ENCODE data around the gene TENM4. TPM values are rescaled to one million over a fixed set of nuclear protein-coding genes. Genes with fewer than 3 reads are reported as not detected.
"Not testable (repeated sequence)": the region's sequence is repeated elsewhere in the genome, so short reads cannot be mapped to it uniquely, and the experiment has no call there.

Gene TENM4
- total RNA-seq, 1 donor from 2014 or later: 0.63 TPM

GRCh38 chr11:79195209-79195608 is 245.6 kb downstream of the TENM4 start:
- peaks cover 13% of the 10 kb centered on the region for H3K4me1 ChIP-seq
- no peaks in the 10 kb centered on the region for H3K9me3 ChIP-seq (replicated peaks)
- DNase-seq: no peak
- no peak for TF ChIP-seq CTCF (IDR thresholded peaks at IDR 0.05; ENCODE audit: borderline replicate concordance)
- no peak overlapping the region for H3K4me3 ChIP-seq
- no peaks in the 10 kb centered on the region for H3K36me3 ChIP-seq
- H3K27me3 ChIP-seq (ENCODE audit: low read depth): no peaks in the 10 kb centered on the region
- intact Hi-C loops (cut with micrococcal nuclease): no loop called here
- no peak overlapping the region for H3K27ac ChIP-seq (replicated peaks)

DNA sequence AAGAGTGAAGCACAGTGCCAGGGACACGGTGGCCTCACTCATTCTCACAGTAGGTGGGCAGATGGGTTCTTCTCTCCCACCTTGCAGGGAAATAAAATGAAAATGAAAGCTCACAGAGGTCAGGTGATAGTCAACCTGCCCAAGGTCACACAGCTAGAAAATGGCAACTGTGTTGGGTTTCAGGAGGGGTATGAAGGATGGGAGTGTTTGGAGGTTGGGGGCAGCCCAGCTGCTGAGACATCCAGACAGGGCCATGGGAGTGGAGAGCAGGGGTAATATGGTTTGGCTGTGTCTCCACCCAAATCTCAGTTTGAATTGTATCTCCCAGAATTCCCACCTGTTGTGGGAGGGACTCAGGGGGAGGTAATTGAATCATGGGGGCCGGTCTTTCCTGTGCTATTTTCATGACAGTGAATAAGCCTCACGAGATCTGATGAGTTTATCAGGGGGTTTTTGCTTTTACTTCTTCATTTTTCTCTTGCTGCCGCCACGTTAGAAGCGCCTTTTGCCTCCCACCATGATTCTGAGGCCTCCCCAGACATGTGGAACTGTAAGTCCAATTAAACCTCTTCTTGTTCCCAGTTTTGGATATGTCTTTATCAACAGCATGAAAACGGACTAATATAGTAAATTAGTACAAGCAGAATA is 247.0 kb downstream of the TENM4 start:
- Histone ChIP-seq H3K27ac (replicated peaks) (no peak overlapping the region), H3K4me3 (no peak overlapping the region), H3K4me1 (no peaks in the 10 kb centered on the region), H3K27me3 (ENCODE audit: low read depth) (no peaks in the 10 kb centered on the region), H3K36me3 (no peaks in the 10 kb centered on the region), H3K9me3 (replicated peaks) (no peaks in the 10 kb centered on the region)
- intact Hi-C loops (cut with micrococcal nuclease): no loop called here
- no peak for DNase-seq
- no peak for TF ChIP-seq CTCF (IDR thresholded peaks at IDR 0.05; ENCODE audit: borderline replicate concordance)

- Histone ChIP-seq H3K27ac (replicated peaks) (no peak overlapping the region), H3K27me3 (ENCODE audit: low read depth) (no peaks in the 10 kb centered on the region), H3K4me1 (no peaks in the 10 kb centered on the region), H3K4me3 (no peak overlapping the region), H3K36me3 (no peaks in the 10 kb centered on the region), H3K9me3 (replicated peaks) (peaks cover 7% of the 10 kb centered on the region)
- no peak for TF ChIP-seq CTCF (IDR thresholded peaks at IDR 0.05; ENCODE audit: borderline replicate concordance)
- DNase-seq: no peak
- intact Hi-C loops (cut with micrococcal nuclease): no loop called here
These were observed 248.0 kb downstream of the TENM4 start for GRCh38 chr11:79192836-79193235.

GRCh38 chr11:79191716-79192115 is 249.1 kb downstream of the TENM4 start:
- H3K27me3 ChIP-seq (ENCODE audit: low read depth); H3K4me1 ChIP-seq; H3K4me3 ChIP-seq; H3K36me3 ChIP-seq; DNase-seq; H3K27ac ChIP-seq (replicated peaks); intact Hi-C loops (cut with micrococcal nuclease): not testable (repeated sequence)
- peaks cover 16% of the 10 kb centered on the region for H3K9me3 ChIP-seq (replicated peaks)

- H3K27me3 ChIP-seq (ENCODE audit: low read depth); H3K27ac ChIP-seq (replicated peaks); H3K4me3 ChIP-seq; H3K36me3 ChIP-seq; DNase-seq; H3K4me1 ChIP-seq; intact Hi-C loops (cut with micrococcal nuclease): not testable (repeated sequence)
- H3K9me3 ChIP-seq (replicated peaks): peaks cover 16% of the 10 kb centered on the region
These were observed 250.3 kb downstream of the TENM4 start for GRCh38 chr11:79190553-79190952.

DNA sequence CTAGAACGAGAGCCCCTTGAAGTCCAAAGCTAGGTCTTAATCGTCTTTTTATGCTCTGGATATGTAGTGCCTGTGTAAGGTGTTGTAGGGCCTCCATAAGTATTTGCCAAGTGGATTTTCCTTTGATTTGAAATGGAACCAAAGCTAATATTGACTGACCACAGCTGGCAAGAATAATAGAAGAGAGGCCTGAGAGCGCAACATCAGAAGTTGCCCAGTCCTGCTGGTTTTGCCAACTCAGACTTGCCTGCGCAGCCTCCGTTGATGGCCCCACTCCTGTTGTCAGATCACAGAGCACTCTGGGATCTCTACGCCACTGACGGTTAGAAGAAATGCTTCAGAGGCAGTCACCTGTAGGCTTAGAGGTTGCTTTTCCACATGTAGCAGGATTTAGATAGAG is 251.2 kb downstream of the TENM4 start:
- intact Hi-C loops (cut with micrococcal nuclease): no loop called here

More for the DNA sequence above, 251.2 kb downstream of the TENM4 start:
- Histone ChIP-seq H3K27ac (replicated peaks) (no peak overlapping the region), H3K36me3 (no peaks in the 10 kb centered on the region), H3K27me3 (ENCODE audit: low read depth) (no peaks in the 10 kb centered on the region), H3K4me3 (no peak overlapping the region), H3K4me1 (no peaks in the 10 kb centered on the region), H3K9me3 (replicated peaks) (peaks cover 16% of the 10 kb centered on the region)
- TF ChIP-seq CTCF (IDR thresholded peaks at IDR 0.05; ENCODE audit: borderline replicate concordance): no peak
- no peak for DNase-seq
